ENCODE measurements around the gene HAUS3. TPM values are rescaled to one million over a fixed set of nuclear protein-coding genes. Genes with fewer than 3 reads are reported as not detected.

The HAUS3 gene
- total RNA-seq = 5.6 TPM
- long read RNA-seq, full-length matches to known transcripts = 3 of 13 reads
- long read RNA-seq, partial matches to known transcripts = 8 of 13 reads
- long read RNA-seq, other reads (novel, unspliced or antisense) = 2 of 13 reads

- intact Hi-C loops (cut with DNase I) = loop anchor here (2.0 to 5.0 kb wide), 3 partner anchors 15 to 221 kb away; partner anchors contain the start of genes CFAP99 and ZFYVE28
- DNase-seq (ENCODE audit: low spot score) = peak; percentile 100
Observed at GRCh38 chr4:2241410-2242353, at the start of gene HAUS3, which contains the start of gene POLN. Gene HAUS3, minus strand, starts transcription at chr4:2242121. Its CDS starts 1,175 bp downstream, at chr4:2240946. Gene POLN, minus strand, starts transcription at chr4:2242121. Its CDS starts 12,890 bp downstream, at chr4:2229231.

- DNase-seq (ENCODE audit: low spot score) = peak; percentile 71
Observed at GRCh38 chr4:2290974-2291704, 49.2 kb upstream of the HAUS3 start.

GRCh38 chr4:2290488-2290887 lies 48.6 kb upstream of the HAUS3 start:
- DNase-seq (ENCODE audit: low spot score) = peak; percentile 51
- intact Hi-C loops (cut with DNase I) = no loop called here

More at GRCh38 chr4:2290974-2291704, 49.2 kb upstream of the HAUS3 start:
- intact Hi-C loops (cut with DNase I) = no loop called here

GRCh38 chr4:2289955-2290333 lies 48.0 kb upstream of the HAUS3 start:
- DNase-seq (ENCODE audit: low spot score) = peak; percentile 73
- intact Hi-C loops (cut with DNase I) = no loop called here

- DNase-seq (ENCODE audit: low spot score) = peak; percentile 54
- intact Hi-C loops (cut with DNase I) = no loop called here
Observed at GRCh38 chr4:2289311-2289954, 47.5 kb upstream of the HAUS3 start.

GRCh38 chr4:2288051-2288541 lies 46.2 kb upstream of the HAUS3 start:
- intact Hi-C loops (cut with DNase I) = no loop called here
- DNase-seq (ENCODE audit: low spot score) = no peak

- peak; percentile 67 for DNase-seq (ENCODE audit: low spot score)
Observed at GRCh38 chr4:2287594-2287915, 45.6 kb upstream of the HAUS3 start.

GRCh38 chr4:2286904-2287593 lies 45.1 kb upstream of the HAUS3 start:
- DNase-seq (ENCODE audit: low spot score) = peak; percentile 66

More at GRCh38 chr4:2287594-2287915, 45.6 kb upstream of the HAUS3 start:
- intact Hi-C loops (cut with DNase I) = no loop called here

GRCh38 chr4:2285613-2286381 lies 43.9 kb upstream of the HAUS3 start:
- intact Hi-C loops (cut with DNase I) = no loop called here
- peak; percentile 56 for DNase-seq (ENCODE audit: low spot score)

More at GRCh38 chr4:2286904-2287593, 45.1 kb upstream of the HAUS3 start:
- intact Hi-C loops (cut with DNase I) = no loop called here

GRCh38 chr4:2284934-2285612 lies 43.2 kb upstream of the HAUS3 start:
- intact Hi-C loops (cut with DNase I) = no loop called here
- no peak for DNase-seq (ENCODE audit: low spot score)

GRCh38 chr4:2284161-2284933 lies 42.4 kb upstream of the HAUS3 start:
- intact Hi-C loops (cut with DNase I) = no loop called here

GRCh38 chr4:2283199-2283711 lies 41.3 kb upstream of the HAUS3 start:
- intact Hi-C loops (cut with DNase I) = no loop called here
- no peak for DNase-seq (ENCODE audit: low spot score)

More at GRCh38 chr4:2284161-2284933, 42.4 kb upstream of the HAUS3 start:
- no peak for DNase-seq (ENCODE audit: low spot score)

- no peak for DNase-seq (ENCODE audit: low spot score)
- intact Hi-C loops (cut with DNase I) = no loop called here
Observed at GRCh38 chr4:2281575-2282343, 39.8 kb upstream of the HAUS3 start.

- no peak for DNase-seq (ENCODE audit: low spot score)
- intact Hi-C loops (cut with DNase I) = no loop called here
Observed at GRCh38 chr4:2280531-2281300, 38.8 kb upstream of the HAUS3 start.

- intact Hi-C loops (cut with DNase I) = no loop called here
- DNase-seq (ENCODE audit: low spot score) = no peak
Observed at GRCh38 chr4:2277956-2278355, 36.0 kb upstream of the HAUS3 start.

Data from cardiac septum (tissue), 1 donor.